HG02759 (cell line): ENCODE results near the gene PTF1A.
"Not testable (repeated sequence)": the region's sequence is repeated elsewhere in the genome, so short reads cannot be mapped to it uniquely, and the experiment has no call there.

Experiments
- ATAC-seq: cut with Tn5 transposase; IDR thresholded peaks from one replicate; pipeline ENCODE4 v1.9.1; 2021; ENCODE audit warnings: mild to moderate bottlenecking, moderate library complexity; ENCODE audit not compliant: unreplicated experiment

PTF1A gene

DNA sequence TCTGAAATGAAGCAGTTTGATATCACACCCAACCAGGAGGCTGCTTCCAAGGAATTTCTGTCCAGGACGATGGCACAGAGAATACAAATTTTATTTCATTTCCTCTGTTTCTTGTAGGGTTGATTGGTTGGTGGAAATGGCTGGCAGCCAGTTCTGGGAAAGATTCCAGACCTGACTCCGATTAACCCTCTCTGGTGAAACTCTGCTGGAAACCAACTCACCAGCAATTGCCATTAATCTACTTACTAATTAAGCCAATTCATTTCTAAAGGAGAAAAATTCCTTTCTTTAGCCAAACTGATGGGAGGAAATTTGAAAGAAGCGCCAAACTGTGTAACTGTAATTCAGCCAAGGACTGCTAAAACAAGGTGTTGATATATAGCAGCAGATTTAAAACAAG, 10.7 kb downstream of the PTF1A start:
- no peak for ATAC-seq

DNA sequence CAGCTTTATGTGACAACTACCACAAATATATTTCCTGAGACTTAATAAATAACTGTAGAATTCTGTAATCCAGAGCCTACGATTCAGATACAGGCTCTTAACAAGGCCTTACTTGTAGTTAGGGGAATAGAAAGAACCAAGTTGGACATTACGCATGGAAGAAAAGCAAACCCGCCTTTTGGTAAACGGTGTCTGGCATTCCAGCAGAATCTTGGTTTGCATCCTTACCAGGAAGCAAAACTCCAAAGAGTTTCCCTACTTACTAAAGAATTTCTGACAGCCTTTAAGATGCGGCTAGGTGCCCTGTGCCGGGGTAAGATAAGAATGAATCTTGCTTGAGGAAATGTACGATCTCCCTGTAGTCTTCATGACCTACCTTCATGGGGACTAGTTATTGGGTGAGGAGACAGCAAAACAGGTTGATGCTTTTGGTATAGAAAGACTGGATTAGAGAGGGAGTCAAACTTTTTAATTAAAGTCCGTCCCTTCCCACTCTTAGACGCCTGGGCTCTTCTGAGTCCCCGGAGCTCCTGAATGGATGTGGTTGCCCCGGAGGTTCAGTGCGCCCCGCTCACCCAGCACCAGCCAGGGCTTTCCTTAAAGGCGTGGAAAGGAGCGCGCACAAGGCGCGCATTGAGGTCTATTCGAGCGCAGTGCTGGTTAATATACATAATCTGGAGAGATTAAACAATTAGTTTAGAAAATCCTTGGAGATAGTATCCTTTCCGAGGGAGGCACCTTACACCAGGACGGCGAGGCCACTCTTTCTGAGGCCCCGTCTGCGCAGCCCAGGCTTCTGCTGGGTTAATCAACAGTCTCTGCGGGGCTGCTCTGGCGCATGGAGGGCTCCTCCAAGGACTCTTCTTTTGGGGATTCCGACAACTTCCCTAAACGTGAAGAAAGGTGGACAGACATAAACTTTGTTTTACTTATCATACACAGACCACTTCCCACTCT, 11.5 kb downstream of the PTF1A start:
- no peak for ATAC-seq

- ATAC-seq = no peak
Observed at GRCh38 chr10:23204773-23205172, 12.7 kb downstream of the PTF1A start.

- ATAC-seq = no peak
Observed at GRCh38 chr10:23205972-23206642, 14.0 kb downstream of the PTF1A start.

- ATAC-seq = no peak
Observed at GRCh38 chr10:23217471-23217870, 25.4 kb downstream of the PTF1A start.

GRCh38 chr10:23230582-23230981, 38.5 kb downstream of the PTF1A start:
- no peak for ATAC-seq

GRCh38 chr10:23238015-23238414, 45.9 kb downstream of the PTF1A start:
- no peak for ATAC-seq

DNA sequence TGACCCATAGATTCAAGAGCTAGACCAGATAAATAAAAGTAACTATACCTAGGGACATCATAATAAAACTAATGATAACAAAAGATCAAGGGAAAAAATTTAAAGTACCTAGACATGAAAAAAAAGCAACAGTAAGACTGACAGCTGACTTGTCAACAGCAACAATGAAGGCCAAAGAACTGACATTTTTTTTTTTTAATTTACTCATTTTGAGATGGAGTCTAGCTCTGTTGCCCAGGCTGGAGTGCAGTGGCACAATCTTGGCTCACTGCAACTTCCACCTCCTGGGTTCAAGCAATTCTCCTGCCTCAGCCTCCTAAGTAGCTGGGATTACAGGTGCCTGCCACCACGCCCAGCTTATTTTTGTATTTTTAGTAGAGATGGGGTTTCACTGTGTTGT, 49.7 kb downstream of the PTF1A start:
- not testable (repeated sequence) for ATAC-seq
